Cardiac fibroblast (primary cell): Measurements from ENCODE around the gene ECHDC1.
A peak's percentile ranks its signal among the peaks of the same experiment; 100 is the strongest.

Experiments used
- DNase-seq, 2 donors: peaks; one replicate each; pipeline versions ENCODE4 v3.0.0 to v3.0.0-alpha.2; 2010; ENCODE audit warnings: low read depth in 2 of 2
- H3K4me3 ChIP-seq, 2 donors: replicated peaks in 1 of 2; 1 replicate in 1 of 2; 2 replicates in 1 of 2; pipeline ENCODE4 v1.5.1; 2011; ENCODE audit warnings: low read depth in 2 of 2, low read length in 2 of 2, mild to moderate bottlenecking in 2 of 2, moderate library complexity in 1 of 2
- TF ChIP-seq, protein P1 (sequence below): IDR thresholded peaks from one replicate; pipeline ENCODE4 v1.5.1; 2011; ENCODE audit warnings: low read depth, mild to moderate bottlenecking, low read length, inconsistent platforms

The ECHDC1 gene

DNA sequence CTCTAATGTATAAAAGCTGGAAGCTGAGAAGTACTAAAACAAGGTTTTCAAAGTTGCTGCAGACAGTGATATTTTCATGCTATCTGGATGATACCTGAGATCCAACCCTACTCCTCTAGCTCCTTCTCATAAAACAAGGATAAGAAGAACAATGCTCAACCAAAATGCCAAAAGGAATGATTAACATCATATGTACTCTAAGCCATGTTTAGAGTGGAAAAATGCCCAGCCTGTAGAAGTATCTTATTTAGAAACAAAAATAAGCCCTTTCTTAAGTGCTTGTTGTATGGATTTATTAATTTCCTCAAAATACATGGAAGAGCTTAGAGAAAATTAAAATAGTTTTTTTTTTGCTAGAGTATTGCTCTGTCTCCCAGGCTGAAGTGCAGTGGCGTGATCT is 23.7 kb downstream of the ECHDC1 start:
- no peak overlapping the region for H3K4me3 ChIP-seq
- TF ChIP-seq, protein P1, sequence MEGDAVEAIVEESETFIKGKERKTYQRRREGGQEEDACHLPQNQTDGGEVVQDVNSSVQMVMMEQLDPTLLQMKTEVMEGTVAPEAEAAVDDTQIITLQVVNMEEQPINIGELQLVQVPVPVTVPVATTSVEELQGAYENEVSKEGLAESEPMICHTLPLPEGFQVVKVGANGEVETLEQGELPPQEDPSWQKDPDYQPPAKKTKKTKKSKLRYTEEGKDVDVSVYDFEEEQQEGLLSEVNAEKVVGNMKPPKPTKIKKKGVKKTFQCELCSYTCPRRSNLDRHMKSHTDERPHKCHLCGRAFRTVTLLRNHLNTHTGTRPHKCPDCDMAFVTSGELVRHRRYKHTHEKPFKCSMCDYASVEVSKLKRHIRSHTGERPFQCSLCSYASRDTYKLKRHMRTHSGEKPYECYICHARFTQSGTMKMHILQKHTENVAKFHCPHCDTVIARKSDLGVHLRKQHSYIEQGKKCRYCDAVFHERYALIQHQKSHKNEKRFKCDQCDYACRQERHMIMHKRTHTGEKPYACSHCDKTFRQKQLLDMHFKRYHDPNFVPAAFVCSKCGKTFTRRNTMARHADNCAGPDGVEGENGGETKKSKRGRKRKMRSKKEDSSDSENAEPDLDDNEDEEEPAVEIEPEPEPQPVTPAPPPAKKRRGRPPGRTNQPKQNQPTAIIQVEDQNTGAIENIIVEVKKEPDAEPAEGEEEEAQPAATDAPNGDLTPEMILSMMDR = no peak
- no peak for DNase-seq

DNA sequence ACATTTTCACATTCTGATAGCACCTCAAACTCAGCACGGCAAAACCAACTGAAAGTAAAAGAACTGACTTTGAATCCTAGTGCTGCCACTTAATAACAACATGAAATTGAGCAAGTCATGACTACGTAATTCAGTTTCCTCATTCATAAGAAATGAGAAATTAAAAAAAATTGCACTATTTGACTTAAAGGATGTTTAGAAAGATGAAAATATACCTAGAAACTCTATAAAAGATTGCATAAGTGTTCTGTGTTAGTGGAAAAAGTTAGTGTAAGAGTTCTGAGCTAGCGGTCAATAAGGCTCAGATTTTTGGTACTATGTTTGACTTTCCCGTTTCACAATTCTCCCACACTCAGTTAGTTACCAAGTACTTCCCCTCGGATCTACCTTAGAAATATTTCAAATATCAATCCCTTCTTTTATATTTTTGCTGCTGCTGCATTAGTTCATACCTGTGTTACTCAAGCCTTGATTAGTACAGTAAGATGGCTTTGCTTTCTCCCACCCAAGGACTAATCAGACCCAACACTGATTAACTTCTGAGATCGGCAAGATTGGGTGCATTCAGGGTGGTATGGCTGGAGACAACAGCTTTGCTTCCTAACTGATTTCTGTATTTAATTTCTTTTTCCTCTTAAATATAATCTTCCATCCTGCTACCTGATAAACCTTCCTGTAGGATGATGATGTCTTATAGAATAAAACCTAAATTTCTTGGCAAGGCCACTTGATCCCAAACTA is 25.9 kb downstream of the ECHDC1 start:
- DNase-seq = no peak
- TF ChIP-seq, protein P1 = no peak
- no peak overlapping the region for H3K4me3 ChIP-seq

DNA sequence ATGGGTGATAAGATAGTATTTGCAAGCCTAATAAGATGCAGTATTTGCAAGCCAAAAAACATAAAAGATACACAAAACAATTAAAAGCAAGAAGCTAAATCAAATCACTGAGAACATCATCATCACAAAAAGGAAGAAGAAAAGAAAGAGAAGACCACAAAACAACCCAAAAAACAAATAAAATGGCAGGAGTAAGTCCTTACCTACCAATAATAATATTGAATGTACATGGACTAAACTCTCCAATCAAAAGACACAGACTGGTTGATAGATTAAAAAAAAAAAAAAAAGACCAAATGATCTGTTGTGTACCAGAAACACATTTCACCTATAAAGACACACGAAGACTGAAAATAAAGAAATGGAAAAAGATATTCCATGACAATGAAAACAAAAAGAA is 37.7 kb downstream of the ECHDC1 start:
- no peak for DNase-seq
- H3K4me3 ChIP-seq = no peak overlapping the region
- TF ChIP-seq, protein P1 = no peak

DNA sequence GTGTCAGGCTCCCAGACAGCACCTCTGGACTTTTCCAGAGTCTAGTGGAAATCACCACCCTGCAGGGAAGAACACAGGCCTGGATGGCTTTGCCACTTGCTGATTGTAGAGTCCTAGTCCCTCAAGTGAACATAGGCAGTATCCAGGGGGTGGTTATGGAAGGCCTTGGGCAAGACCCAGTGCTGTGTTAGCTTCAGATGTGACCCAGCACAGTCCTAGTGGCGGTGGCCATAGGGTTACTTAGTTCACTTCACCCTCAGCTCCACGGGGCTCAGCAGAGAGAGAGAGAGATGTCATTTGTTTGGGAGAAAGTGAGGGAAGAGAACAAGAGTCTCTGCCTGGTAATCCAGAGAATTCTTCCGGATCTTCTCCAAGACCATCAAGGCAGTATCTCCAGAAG is 39.5 kb downstream of the ECHDC1 start:
- DNase-seq = no peak
- TF ChIP-seq, protein P1 = no peak
- no peak overlapping the region for H3K4me3 ChIP-seq

DNA sequence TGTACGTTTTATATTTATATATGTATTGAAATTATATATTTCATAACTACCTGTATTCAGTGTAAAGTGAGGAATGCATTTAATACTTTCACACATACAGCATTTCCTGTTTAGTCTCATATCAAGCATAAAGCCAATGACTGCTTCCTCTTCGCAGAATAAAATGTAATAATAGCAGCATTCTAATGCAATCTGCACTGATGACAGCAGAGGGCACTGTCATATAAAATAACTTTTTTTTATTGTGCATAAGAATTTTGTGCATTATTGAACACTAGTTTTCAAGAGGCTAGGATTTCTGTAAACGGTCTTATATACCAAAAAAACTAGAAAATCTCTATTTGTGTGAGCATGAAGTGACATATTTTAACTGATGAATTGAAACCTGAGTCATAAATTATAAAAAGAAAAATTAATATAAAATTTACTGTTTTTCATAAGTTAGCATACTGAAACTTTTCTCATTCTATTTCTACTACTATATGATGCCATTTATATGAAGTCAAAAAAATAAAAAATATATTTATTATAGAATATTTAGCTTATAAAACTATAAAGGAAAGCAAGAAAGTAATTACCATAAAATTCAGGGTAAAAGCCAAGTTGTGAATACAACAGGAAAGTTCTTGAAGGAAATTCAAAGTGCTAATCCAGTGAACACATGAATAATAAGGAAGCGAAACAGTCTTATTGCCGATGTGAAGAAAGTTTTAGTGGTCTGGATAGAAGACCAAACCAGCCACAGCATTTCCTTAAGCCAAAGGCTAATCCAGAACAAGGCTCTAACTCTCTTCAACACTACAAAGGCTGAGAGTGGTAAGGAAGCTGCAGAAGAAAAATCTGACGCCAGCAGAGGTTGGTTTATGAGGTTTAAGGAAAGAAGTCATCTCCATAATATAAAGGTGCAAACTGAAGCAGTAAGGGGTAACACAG is 40.4 kb downstream of the ECHDC1 start:
- TF ChIP-seq, protein P1 = peak; percentile 55
- peak; percentile 65 to 74 for DNase-seq

DNA sequence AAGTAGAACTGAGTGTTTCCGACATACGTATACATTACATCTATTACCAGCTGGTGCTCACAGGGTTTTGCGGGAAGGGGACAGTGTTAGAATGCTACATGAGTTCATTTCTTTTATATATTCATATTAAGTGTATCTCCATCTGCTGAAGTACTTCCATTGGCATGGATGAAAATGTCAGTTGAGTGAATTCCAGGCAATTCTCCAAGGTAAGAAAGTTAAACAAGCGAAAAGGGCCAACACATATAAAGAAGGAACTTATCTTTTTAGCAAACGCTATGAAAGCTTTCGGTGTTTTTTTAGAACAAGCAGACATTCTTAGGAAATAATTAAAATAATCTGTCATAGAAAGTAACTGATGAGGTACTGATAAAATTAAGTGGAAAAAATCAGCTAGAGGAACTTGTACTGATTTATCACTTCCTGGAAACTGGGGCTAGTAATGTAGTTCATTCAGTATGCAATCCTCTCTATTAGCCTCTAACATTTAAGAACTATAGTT is 42.2 kb downstream of the ECHDC1 start:
- peak; percentile 12 to 63 for DNase-seq
- TF ChIP-seq, protein P1 = no peak
- H3K4me3 ChIP-seq = no peak overlapping the region

More for the DNA sequence above, 40.4 kb downstream of the ECHDC1 start:
- H3K4me3 ChIP-seq = no peak overlapping the region
